NCI-H524 treated with DMSO at 0.1 percent for 48 hours (cell line): ENCODE measurements around the gene JAK2.
A peak's percentile ranks its signal among the peaks of the same experiment; 100 is the strongest.
"Not testable (repeated sequence)": the region's sequence is repeated elsewhere in the genome, so short reads cannot be mapped to it uniquely, and the experiment has no call there.

Experiments used
- DNase-seq: peaks from one replicate; lab custom pipeline; 2025; lab: John Stamatoyannopoulos, UW

Gene JAK2

GRCh38 chr9:4984621-4985385 lies at the start of gene JAK2:
Gene JAK2 (plus strand): TSS chr9:4985272. CDS start chr9:5021988, 36,716 bp downstream.
- DNase-seq: peak; percentile 31

- DNase-seq: no peak
Observed at GRCh38 chr9:4936277-4936676, 48.8 kb upstream of the JAK2 start.

GRCh38 chr9:4936823-4937222 lies 48.2 kb upstream of the JAK2 start:
- no peak for DNase-seq

GRCh38 chr9:4937446-4937845 lies 47.6 kb upstream of the JAK2 start:
- no peak for DNase-seq

DNA sequence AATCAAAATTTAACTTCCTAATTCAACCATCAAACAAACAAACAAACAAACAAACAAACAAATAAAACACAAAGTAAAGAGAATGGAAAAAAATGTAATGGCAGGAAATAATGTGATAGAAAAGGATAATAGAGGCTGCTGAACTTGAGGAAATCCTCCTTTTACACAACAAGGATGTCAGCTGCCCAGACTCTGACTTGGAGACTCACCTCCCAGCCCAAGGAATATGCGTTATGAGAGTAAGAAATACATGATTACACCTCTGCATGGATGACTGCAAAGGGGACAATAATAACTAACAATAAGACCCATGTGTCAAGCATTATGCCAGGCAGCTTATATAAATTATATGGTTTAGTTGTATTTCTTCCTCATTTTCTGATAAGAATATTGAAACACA lies 46.6 kb upstream of the JAK2 start:
- no peak for DNase-seq

DNA sequence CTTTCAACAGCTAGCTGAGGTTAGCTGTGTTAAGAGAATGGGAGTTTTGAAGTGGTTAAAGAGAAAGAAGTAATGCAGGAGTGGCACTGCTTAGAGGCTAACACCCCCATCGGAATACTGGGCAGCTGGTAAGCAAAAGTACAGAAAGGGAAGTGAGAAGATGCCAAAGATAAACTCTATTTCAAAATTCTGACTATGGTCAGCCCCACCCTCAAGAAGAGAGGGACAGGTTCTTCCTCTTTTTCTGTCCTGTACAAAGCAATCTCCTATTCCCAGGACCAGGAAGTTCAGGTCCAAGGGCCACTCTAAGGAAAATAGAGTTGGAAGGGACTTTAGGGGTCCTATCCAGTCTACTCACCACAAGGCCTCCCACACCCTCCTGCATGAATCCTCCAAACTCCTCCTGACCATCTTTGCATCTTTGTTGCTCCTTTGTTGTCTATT lies 45.9 kb upstream of the JAK2 start:
- DNase-seq: no peak

DNA sequence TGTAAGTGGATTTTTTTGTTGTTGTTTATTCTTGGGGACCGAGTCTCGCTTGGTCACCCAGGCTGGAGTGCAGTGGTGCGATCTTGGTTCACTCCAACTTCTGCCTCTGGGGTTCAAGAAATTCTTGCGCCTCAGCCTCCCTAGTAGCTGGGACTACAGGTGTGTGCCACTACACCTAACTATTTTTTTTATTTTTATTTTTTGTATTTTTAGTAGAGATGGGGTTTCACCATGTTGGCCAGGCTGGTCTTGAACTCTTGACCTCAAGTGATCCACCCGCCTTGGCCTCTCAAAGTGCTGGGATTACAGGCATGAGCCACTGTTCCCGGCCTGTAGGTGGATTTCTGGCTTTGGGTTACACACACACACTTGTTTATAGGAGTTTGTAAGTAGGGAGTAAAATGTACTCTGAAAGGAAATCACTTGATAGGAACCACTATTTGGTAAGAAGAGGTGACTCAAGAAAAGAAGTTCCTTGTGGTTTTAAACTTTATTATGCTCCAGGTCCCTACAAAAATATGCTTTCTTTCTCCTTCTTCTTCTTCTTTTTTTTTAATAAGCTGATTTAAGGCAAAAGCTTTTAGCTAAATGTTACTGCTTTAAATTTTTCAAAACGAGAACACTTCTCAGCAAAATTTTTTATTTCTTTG lies 42.9 kb upstream of the JAK2 start:
- not testable (repeated sequence) for DNase-seq

GRCh38 chr9:4943346-4943745 lies 41.7 kb upstream of the JAK2 start:
- DNase-seq: no peak

DNA sequence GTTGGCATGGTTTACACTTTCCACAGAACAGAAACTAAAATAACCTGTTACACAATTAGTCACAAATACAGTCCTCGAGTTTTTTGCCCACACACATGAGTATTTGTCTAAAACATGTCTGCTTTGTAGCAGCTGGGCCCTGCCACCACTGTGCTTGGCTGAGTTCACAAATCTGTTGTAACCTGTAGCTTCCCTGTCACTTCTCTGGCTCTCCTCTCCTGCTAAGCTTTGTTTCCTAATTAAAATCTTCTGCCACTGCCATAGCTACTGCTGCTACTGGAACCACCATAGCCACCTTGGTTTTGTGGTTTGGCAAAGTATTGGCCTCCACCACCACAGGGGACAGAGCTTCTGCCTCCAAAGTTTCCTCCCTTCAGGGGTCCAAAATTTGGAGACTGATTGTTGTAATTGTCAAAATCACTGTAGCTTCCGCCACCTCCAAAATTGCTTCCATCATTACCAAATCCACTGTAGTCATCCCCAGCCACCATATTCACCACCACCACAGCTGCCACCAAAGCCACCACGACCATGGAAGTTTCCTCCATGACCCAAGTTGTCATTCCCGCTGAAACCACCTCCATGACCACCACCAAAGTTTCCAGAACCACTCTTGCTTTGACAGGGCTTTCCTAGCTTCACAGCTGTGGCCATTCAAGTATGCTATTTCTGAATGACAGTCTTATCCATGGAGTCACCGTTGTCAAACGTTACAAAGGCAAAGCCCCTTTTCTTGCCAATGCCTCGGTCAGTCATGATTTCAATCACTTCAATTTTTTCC lies 40.5 kb upstream of the JAK2 start:
- not testable (repeated sequence) for DNase-seq

GRCh38 chr9:4946937-4947336 lies 38.1 kb upstream of the JAK2 start:
- no peak for DNase-seq

DNA sequence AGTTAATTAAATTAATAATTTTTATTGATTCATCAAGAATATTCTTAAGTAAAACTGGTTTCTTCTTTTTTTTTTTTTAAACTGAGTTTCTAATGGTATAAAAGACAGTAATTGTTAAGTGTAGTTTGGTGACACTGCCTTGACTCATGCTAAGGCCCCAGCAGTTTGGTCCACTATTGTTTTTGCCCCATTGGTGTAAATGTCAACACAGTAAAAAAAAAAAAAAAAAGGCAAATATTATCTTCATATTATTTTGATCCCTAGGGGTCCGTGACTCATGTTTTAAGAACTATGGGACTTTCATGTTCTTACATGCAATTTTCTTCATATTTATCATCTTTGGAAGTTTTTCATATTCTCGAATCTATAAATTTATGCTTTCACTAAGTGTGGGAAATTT lies 29.2 kb upstream of the JAK2 start:
- no peak for DNase-seq

- no peak for DNase-seq
Observed at GRCh38 chr9:4959031-4959430, 26.0 kb upstream of the JAK2 start.

GRCh38 chr9:4962085-4962484 lies 23.0 kb upstream of the JAK2 start:
- no peak for DNase-seq

DNA sequence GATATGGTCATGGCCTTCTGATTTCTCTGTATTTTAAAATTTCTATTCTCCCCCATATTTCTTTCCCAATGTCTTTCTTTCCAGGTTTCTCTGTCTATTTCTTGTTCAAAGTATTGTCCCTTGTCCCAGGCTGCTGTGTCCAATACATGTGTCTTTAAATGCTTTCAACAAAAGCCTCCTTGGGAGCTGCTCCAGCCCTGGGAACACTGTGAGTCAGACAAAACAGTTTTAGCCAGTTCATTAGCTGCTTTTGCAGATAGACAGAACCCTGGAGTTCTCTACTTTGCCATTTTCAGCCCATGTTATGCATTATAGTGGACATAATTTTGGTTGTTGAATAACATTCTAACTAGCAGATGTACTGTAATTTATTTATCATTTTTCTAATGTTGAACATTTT lies 20.5 kb upstream of the JAK2 start:
- DNase-seq: no peak

DNA sequence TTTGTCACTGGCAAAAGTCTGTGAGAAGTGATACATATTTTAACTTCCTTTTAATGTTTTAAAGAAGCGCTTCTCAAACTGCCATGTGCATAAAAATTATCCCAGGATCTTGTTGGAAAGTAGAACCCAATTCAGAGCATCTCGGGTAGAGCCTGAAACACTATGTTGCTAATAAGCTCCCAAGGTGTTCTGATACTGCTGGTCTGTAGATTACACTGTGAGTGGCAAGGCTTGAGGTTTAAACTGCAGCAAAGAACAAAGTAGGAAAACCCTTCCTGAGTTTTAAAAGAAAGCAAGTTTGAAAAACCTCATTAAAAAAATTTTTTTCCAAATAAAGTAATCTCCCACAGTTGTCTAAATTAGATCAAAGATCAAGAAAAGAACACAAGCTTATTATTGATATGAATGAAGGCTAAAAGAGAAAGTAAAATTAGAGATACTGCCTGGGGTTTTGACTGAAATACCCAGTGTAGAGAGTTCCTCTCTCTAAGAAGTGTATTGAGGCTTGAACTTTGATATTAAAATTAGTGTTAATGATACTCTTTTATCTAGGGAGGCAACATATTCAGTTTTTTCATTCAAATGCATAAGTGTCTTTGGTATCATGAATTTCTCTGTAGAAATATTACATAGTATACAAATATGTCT lies 19.8 kb upstream of the JAK2 start:
- DNase-seq: no peak

DNA sequence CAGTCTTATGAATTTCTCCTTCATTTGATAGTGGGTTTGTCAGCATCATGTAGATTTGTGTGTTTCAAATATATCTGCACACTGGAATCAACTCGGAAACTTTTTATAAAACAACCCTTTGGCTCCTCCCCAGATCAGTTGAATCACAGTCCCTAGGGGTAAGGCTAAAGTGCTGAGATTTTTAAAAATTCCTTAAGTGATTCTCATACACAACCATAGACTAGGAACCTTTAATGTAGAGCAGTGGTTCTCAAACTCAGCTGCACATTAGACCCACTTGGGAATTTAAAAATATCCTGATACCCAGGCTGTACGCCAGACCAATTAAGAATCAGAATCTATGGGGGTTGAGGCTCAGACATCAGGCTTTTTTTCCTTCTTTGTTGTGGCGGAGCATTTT lies 17.5 kb upstream of the JAK2 start:
- no peak for DNase-seq

DNA sequence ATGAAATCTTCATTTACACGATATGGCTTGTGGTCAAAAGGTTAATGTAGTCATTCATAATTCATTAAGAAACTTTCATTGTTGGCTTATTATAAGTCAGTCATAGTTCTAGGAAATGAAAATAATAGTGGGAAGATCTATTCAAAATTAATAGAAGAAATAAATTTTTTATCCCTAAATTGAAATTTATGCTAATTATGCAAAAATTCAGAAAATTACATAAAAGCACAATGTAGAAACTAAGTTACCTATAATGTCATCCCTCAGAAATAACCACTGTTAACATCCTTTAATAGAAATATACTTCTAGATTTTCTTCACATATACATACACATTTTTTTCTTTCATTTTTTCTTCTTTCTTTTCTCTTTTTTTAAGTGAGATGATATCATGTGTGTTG lies 15.9 kb upstream of the JAK2 start:
- DNase-seq: no peak

DNA sequence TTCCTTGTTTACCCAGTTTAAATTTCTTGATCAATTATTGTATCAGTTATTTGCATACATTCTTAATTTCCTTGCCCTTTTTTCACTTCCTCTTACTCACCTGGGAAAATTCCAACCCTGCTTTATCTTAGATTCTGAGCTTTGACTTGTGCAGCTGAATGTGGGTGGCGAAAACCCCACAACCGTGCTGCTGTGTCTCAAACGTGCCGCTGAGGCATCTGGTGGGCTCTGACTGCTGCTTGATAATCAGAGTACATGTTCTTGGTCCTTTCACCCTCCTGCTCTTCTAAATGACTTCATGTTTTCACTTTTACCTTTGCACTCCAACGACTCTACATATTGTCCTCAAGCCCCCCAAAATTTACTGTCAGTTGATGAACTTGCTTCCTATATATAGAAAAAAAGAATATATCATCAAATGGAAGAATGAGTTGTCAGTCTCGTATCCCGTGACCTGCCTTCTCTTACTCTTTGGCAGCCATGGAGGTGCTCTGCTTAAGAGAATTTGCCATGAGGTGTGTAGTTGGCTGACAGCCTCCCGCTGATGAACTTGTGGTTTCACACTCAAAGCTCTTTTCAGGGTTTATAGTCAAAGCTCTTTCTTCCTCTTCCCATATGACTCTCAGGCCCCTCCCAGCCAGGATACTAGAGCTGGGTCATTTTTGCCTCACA lies 14.0 kb upstream of the JAK2 start:
- no peak for DNase-seq

DNA sequence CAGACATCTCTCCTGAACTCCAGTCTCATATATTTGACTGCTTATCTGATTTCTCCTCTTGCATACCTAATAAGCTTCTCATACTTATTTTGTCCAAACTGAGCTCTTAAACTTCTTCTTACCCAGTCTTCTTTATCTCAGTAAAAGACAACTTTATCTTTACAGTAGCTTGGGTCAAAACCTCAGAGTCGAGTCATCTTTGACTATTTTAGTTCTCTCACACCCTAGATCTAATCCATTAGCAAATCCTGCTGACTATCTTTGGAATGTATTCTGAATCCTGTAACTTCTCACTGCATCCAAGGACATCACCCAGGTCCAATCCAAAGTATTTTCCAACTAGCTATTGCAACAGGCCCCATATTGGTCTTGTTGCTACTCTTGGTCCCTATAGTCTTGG lies 11.8 kb upstream of the JAK2 start:
- DNase-seq: no peak

- no peak for DNase-seq
Observed at GRCh38 chr9:4973902-4974301, 11.2 kb upstream of the JAK2 start.

DNA sequence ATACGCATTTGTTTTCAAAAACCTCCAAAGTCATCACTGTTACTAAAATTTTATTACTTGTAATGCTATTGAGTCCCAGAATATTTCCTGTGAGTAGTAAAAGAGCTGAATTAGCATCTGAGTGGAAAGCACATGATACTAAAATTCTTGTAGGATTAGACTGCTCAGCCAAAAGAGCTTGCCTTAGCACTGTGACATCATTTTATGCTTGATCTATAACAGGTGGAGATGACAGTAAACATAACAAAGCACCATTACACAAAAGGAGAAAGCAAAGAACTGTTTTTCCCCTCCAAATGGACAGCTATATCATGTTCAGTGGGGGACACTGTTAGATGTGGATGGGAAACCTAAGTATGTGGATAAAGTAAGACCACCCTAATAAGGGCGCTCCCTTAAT lies 5.8 kb upstream of the JAK2 start:
- DNase-seq: no peak
